Glomerular visceral epithelial cell (primary cell): ENCODE measurements around the gene PLEKHG2.

Experiments used
- DNase-seq: peaks from one replicate; pipeline ENCODE4 v3.0.0-alpha.2; 2016; ENCODE audit errors: extremely low spot score

Gene PLEKHG2

DNA sequence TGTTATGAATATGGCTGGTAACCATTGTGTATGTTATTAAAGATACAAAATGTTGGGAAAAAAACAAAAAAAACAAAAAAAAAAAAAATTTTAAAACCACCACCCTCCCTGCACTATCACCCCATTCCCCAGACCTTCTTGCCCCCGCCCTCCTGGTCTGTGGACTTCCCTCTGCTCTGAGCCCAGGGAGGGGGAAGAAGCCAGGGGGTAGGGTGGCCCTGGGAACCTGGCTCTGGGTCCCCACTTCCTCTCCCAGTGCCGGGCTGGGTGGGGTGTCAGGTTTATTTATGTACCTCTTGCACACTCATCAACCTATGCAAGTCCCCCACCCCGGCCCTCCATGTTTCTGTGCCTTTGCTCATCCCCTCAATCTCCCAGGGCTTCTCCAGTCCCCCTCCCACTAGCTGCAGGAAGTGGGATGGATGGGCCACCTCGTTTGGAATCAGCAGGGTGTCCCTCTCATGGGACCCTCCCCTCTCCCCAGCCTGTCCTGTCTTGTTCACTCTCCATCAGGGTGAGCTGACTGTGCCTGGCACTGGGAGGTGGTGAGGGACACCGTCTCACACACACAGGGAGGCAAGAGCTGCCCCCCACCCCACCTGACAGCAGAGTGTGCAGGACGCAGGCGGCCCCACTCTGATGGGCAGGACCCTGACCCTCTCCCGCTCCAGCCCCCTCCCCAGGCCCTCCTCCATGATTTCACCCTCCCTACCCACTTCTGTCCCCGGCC lies 27.5 kb upstream of the PLEKHG2 start:
- DNase-seq: no peak

DNA sequence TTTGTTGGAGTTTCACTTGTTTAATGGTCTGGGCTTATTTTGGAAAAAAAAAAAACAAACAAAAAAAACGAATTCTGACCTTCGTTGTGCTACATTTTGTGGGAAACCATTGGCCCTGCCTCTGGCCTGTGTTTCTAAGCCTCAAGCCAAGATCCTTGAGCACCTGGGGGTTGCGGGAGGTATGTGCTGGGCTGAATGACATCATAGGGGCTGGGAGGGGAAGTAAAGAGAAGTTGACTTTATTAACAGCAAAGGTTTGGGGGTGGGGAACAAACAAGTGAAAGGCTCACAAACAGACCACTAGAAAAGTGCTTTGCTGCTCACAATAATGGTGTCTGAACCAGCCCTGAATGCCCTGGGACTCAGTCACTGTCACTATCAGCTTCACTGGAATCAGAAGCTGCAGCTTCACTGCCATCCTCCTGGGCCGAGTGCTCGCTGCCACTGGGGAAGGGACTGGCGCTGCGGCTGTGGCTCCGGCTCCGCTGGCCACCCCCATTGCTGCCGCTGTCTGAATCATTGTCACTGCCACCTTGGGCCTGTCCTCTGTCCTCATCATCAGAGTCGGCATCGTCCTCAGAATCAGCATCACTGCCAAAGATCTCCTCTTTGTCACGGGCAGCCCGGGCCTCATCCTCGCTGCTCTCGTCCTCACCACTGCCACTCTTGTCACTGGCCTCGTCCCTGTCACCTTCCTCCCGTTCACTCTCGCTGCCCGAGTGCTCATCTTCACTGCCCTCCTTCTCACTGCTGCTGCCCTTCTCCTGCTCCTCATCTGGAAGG lies 26.6 kb upstream of the PLEKHG2 start:
- no peak for DNase-seq

DNA sequence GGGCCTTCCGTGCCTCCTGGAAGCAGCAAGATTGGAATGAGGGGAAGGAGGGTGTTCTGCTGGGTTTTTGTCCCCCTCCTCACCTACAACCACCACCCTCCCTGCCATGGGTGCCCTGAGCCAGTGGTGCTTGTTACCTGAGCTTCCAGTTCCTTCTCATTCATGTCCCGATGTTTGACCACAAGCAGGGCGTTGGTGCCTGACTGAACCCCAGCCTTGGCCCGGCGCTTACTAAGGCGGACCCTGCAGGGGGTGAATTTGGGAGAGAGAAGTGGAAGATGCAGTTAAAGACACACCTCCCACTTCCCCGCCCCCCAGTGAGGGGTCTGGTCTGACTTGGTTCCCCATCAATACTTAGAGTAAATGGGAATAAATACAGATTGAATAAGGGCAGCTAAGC lies 25.9 kb upstream of the PLEKHG2 start:
- no peak for DNase-seq

DNA sequence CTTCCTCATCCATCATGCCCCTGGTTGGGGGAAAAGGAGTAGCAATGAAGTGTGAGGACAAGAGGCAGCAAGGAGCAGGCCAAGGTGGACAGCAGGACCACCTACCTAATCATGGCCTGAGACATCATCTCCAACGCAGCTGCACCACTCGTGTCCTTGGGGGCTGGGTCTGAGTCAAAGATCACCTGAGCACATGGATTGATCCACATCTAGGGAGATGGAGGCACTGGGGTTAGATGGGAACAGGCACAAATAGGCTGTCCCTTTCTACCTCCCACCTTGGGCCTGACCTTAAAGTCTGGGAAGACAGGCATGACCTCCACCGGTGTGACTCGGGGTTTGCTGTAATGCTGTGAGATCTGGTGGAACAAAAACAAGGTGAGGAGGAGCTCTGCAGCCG lies 23.8 kb upstream of the PLEKHG2 start:
- DNase-seq: no peak

DNA sequence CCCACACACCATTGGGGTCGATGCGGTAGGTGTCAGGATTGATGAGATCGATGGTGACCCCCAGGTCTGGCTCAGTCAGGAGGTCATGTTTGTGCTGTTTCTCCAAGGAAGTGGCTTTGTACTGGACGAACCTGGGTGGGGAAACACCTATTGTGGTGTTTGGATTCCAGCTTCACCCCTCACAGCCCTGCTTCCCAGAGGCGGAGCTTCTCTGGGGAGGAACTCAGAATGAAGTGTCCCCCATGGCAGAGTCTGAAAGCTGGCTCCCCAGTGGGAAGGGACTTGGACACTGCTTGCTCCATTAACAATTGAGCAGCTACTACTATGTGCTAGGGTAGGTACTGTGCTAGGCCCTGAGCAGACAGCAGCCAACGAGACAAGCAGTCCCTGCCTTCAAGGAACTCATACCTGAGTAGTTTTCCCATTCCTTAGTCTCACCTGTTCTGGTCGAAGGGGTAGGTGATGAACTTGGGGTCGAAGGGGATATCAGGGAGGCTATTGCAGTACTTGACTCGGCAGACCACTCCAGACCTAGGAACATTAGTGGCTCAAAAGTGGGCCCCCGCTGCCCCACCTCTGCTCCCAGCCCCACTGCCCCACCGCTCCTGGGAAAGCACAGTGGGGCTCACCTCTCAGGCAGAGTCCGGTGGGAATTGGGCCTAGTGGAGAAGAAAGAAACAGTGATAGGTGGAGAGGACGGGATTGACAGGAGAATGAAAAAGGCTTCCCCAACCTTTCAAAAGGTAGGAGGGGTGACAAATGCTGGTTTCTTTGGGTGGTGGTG lies 22.6 kb upstream of the PLEKHG2 start:
- DNase-seq: no peak

DNA sequence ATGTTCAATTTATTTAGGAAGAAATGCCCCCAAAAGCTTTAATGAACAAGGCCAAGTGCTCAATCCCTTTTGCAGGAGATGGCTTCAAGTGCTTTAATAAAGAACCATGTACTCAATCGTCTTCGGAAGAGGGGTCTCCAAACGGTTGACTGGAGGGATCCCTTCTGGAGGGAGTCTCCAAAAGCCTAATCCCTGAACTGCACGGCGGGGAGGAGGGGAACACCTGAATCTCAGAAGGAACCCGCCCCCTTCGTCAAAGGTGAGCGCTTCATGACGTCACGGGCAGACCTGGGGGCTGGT lies 22.1 kb upstream of the PLEKHG2 start:
- no peak for DNase-seq

DNA sequence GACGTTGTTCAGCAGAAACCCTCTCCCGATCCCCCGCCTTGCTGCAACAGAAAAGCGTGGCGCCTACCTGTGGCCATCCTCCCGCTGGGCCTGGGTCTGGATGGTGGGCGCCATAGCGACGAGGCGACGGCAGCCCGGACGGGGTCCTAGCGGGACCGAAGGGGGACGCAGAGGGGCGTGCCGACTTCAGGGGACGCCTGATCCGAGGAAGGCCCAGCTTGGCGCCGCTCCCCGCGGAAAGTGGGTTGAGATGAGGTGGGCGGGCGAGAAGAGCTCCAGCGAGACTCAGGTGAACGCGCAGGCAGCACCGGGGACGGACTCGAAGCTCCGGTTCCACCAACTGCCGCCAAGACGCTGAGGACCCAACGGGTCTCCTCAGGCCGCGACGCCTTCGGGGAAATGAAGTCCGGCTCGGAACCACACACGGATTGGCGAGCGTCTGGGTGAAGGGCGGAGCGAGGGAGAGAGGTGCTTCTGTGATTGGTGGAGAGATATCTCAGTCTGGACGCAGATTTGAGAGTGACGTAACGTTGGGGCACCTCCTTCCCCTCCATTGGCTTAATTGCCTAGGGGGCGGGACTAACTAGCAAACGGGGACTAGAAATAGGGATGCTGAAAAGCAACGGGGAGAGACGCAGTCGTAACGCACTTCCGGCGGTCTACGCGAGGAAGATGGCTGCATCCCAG lies 21.6 kb upstream of the PLEKHG2 start, which contains the start of the genes MED29 and PAF1:
Gene MED29 (plus strand): TSS at position 628 of the 687 bp plus-strand sequence. CDS start 45 bp downstream, at position 673.
Gene PAF1 (minus strand): TSS at position 356 of the 687 bp plus-strand sequence. CDS start 242 bp downstream, at position 114.
- DNase-seq: peak; percentile 100

DNA sequence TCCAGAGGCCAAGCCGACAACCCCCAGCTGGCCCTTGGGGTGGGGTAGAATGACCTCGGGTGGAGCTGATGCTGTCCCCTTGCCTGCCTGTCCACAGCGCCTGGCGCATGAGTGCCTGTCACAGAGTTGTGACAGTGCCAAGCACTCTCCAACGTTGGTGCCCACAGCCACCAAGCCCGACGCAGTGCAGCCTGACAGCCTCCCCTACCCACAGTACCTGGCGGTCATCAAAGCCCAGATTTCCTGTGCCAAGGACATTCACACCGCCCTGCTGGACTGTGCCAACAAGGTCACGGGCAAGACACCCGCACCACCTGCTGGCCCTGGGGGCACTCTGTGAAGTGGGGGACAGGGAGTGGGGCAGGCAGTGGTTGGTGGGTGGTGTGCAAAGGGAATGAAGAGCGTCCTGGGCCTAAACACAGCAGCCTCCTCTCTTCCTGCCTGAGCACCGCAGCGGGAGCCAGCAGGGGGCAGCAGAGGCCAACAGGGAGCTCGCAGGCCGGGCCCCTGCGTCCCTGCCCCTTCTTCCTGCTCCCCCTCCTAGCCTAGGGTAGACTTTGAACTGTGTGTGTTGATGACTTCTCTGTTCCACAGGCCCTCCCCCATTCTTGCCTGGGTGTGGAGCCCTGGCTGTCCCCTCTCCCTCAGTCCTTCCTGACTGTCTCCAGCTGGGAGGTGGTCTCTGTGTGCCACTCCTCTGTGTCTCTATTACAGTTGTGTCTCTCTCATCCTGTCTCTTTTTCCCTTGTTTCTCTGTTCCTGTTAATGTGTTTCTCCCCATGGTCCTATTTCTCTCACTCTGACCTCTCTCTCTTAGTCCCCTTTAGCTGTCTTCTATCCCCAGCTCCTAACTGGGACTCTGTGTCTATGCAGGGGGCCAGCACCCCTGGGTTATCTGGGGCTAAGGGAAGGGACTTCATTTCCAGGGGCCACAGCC lies 14.8 kb upstream of the PLEKHG2 start:
- DNase-seq: peak; percentile 86

DNA sequence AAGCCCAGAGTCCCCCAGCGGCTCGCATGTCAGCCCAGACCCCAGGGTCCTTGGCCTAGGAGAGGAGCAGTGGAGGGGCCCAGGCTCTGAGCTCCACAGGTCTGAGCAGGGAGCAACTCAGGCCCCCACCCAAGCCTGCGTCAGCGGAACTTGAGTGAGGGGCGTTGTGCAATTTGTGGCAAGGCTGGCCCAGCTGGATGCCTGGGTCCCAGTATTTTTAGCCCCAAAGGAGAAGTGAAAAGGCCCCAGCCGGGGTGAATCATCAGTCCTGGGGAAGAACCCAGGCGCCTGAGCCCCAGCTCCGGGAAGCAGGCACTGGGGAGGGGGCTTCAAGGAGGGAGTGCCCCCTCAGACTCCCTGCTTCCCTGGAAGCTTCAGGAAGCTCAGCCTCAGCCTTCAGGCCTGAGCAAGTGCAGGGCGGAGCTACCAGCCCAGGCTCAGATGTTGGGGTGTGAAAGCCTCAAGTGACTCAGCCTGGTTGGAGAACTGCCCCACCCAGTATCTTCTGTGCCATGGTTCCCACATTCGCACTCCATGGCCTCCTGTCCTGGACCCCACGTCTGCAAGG lies 14.1 kb upstream of the PLEKHG2 start:
- peak; percentile 60 for DNase-seq

DNA sequence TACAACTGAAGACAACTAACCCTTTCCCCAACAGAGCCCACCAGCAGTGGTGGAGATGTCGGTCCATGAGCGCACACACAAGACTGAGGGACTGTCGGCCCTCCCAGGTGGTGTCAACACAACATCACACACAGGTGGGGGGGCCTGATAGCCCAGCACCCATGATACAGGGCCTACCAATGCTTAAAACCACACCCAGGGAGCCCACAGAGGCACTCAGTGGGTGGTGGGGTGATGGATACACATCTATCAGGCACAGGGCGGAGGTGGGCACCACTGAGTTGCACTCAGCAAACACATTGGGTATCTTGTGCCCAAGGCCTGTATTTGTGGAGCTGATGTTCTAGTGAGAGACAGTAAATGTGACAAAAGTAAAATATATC lies 12.8 kb upstream of the PLEKHG2 start:
- no peak for DNase-seq

DNA sequence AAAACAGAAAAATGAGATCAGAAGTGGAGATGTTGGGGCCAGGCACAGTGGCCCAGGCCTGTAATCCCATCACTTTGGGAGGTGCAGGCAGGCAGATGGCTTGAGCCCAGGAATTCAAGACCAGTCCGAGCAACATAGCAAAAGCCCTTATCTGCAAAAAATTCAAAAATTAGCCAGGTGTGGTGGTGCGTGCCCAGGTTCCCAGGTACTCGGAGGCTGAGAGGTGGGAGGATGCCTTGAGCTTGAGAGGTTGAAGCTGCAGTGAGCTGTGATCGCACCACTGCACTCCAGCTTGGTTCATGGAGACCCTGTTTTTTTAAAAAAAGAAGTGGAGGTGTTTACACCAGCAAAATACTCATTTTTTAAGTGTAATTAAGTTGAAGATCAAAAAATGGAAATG lies 12.4 kb upstream of the PLEKHG2 start:
- no peak for DNase-seq

DNA sequence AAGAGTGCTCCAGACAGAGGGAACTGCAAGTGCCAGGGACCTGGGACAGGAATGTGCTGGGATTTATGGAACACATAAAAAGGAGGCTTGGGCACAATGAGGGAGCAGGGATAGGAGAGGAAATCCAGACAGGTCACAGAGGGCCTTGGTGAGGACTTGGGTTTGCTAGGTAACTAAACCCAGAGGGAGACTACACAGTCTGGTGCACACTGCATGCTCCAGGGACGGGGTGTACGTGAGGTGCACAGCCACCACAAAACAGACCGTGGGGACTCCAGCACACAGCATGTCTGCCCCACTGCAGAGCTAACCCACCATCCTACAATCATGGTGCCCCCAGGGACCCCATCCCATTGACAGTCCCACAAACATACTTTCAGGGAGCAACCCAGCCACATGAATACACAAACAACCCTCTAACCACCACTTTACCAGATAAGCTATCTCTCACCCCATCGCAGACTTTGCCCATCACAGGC lies 11.4 kb upstream of the PLEKHG2 start:
- DNase-seq: no peak

DNA sequence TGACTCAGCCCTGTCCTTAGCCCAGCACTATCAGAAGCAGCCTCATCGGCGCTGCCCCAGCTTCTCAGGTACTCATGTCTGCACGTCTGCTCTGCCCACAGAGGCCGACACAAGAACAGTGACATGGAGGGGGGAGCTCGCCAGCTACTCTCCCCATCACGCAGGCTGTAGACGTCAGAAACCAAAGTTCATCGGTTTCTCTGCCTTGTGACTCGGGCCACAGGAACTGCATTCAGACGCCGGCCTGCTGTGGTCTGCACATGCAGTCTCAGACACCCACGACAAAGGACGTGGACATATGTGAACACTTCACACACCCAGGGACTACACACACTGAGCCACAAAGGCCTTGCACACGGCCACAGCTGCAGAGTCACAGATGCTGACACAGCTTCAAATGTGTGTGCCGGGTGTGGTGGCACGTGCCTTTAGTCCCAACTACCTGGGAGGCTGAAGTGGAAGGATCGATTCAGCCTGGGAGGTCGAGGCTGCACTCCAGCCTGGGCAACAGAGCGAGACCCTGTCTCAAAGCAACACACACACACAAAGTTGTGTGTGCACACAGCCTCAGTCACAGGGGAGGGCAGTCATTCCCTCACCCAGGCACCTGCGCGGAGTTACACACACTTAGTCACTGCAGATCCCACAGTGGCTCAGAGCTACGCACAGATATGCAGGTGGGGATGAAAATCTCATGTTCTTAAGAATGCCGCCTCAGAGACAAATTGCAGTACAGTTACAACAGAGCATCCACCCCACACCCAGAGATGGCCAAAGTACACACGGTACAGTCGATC lies 10.7 kb upstream of the PLEKHG2 start:
- DNase-seq: peak; percentile 81

DNA sequence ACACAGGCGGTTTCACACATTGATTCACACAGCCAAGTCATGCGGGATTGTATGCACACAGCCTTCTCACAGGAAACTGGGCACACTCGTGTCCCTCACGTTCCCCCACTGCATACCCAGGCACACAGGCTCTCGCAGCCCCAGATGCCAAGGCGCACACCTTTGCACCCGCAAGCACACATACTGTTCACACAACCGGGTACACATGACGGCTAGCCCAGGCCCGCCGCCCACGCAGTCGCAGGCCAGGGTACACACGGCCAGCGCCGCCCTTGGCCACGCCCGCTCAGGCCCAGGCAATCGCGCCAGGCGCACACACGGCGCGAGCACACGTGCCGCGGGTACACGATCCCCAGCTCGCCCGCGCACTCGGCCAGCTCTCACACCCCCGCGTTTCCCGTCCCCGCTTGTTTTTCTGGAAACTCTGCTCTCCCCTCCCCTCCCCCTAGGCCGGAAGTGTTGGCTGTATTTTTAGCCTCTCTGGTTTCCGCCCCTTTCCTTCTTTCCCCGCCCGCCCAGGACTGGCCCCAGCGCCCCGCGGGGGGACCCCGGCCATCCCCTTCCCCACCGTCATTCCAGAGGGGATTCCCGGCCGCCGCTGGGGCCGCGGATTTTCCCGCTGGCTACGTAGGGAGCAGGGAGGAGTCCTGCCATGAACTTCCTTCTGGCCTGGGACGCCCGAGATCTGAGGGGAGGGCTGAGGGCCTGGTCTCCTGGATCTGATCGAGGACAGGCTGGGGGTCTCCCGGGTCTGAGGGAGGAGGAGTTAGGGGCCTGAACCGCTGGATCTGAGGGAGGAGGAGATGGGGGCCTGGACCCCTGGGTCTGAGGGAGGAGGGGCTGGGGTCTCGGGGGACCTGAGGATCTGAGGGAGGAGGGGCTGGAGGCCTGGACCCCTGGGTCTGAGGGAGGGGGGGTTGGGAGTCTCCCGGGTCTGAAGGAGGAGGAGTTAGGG lies 9.8 kb upstream of the PLEKHG2 start:
- DNase-seq: peak; percentile 80

DNA sequence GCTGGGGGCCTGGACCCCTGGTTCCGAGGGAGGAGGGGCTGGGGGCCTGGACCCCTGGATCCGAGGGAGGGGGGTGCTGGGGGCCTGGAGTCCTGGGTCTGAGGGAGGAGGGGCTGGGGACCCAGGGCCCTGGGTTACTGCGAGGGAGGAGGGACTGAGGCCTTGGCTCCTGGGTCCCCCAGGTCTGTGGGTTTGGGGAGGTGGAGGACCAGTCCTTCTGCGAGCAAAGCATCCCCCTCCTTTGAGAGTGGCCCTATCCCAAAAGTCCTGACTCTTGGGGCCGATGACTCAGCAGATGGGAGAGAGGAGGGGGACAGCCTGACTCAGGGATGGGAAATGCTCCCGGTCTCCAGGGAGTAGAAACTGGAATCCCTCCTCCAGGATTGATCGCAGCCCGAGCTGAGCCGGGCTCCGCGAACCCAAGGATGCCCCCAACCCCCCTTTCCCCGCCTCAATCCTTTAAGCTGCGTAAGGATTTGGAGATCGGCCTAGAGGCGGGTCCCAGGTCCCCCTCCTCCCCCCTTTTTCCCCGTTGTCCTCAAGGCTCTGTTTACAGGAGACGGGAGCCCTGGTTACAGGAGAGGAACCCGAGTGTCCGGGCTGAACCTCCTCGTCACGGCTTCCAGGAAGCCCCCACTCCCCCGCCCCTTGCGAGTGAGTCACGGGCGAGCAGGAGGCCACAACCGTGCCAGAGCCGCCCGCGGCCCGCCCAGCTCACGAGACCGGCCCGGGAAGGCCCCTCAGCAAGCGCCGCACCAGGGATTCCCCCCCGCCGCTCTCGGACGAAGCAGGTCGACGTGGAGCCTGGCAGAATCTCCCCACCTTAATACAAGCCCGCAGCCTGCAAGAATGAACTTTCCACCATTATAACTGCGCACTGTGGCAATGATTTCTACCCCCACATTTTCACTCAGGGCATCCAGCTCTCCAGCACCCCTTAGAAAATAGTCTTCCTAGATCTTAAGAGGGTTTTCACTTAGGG lies 8.8 kb upstream of the PLEKHG2 start:
- DNase-seq: peak; percentile 97

DNA sequence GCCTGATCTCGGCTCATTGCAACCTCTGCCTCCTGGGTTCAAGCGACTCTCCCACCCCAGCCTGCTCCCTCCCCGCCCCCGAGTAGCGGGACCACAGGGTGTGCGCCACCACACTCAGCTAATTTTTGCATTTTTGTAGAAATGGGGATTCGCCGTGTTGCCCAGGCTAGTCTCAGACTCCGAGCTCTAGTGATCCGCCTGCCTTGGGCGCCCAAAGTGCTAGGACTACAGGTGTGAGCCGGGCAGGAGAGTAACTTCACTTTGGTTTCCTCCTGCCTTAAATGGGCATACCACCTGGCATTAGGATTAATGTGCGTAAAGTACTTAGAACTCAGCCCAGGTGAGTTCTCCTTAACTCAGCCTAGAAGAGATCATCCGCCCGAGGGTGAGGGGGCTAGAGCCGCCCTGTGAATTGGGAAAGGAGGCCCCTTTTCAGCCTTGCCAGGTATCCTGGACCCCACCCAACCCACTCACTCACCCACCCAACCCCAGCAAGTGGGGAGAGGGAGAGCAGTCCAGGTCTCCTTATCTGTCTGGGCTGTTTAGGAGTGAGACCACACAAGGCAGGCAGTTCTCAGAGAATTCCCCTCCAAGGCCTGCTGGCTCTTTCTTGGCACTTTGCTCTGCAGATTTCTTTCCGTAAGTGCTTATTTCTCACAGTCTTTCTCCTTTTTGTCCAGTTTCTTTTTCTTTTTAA lies 7.1 kb upstream of the PLEKHG2 start:
- DNase-seq: no peak
